ENCODE results near the gene GRPR.

GRPR gene

GRCh38 chrX:16123222-16123786, at the start of gene GRPR:
TSS of gene GRPR (plus strand) at chrX:16123565. CDS start at chrX:16123954, 389 bp downstream.
- intact Hi-C loops (cut with DNase I) = no loop called here
- DNase-seq = peak; percentile 36 to 84 (median 68)

- no peak for DNase-seq
- intact Hi-C loops (cut with DNase I) = no loop called here
Measured at GRCh38 chrX:16075087-16075486, 48.3 kb upstream of the GRPR start.

GRCh38 chrX:16076834-16077233, 46.5 kb upstream of the GRPR start:
- DNase-seq = no peak
- intact Hi-C loops (cut with DNase I) = no loop called here

GRCh38 chrX:16077811-16078210, 45.6 kb upstream of the GRPR start:
- no peak for DNase-seq
- intact Hi-C loops (cut with DNase I) = no loop called here

GRCh38 chrX:16081357-16081756, 42.0 kb upstream of the GRPR start:
- intact Hi-C loops (cut with DNase I) = no loop called here
- no peak for DNase-seq

- intact Hi-C loops (cut with DNase I) = no loop called here
- DNase-seq = no peak
Measured at GRCh38 chrX:16082470-16083085, 40.8 kb upstream of the GRPR start.

- no peak for DNase-seq
- intact Hi-C loops (cut with DNase I) = no loop called here
Measured at GRCh38 chrX:16087076-16087475, 36.3 kb upstream of the GRPR start.

- intact Hi-C loops (cut with DNase I) = no loop called here
- DNase-seq = no peak
Measured at GRCh38 chrX:16089086-16089485, 34.3 kb upstream of the GRPR start.

GRCh38 chrX:16096141-16096540, 27.2 kb upstream of the GRPR start:
- no peak for DNase-seq
- intact Hi-C loops (cut with DNase I) = no loop called here

GRCh38 chrX:16100673-16101072, 22.7 kb upstream of the GRPR start:
- intact Hi-C loops (cut with DNase I) = no loop called here
- DNase-seq = no peak

- no peak for DNase-seq
- intact Hi-C loops (cut with DNase I) = no loop called here
Measured at GRCh38 chrX:16101581-16101980, 21.8 kb upstream of the GRPR start.

GRCh38 chrX:16103625-16104024, 19.7 kb upstream of the GRPR start:
- intact Hi-C loops (cut with DNase I) = no loop called here
- DNase-seq = no peak

GRCh38 chrX:16112428-16112827, 10.9 kb upstream of the GRPR start:
- no peak for DNase-seq
- intact Hi-C loops (cut with DNase I) = no loop called here

GRCh38 chrX:16113978-16114565, 9.3 kb upstream of the GRPR start:
- intact Hi-C loops (cut with DNase I) = no loop called here

GRCh38 chrX:16114611-16115010, 8.8 kb upstream of the GRPR start:
- DNase-seq = no peak
- intact Hi-C loops (cut with DNase I) = no loop called here

More at GRCh38 chrX:16113978-16114565, 9.3 kb upstream of the GRPR start:
- no peak for DNase-seq

- DNase-seq = no peak
- intact Hi-C loops (cut with DNase I) = no loop called here
Measured at GRCh38 chrX:16119353-16120220, 3.8 kb upstream of the GRPR start.

- DNase-seq = no peak
- intact Hi-C loops (cut with DNase I) = no loop called here
Measured at GRCh38 chrX:16120431-16120830, 2.9 kb upstream of the GRPR start.

- DNase-seq = no peak
- intact Hi-C loops (cut with DNase I) = no loop called here
Measured at GRCh38 chrX:16124201-16124600, 836 bp downstream of the GRPR start.

GRCh38 chrX:16125520-16126149, 2.3 kb downstream of the GRPR start:
- DNase-seq = no peak
- intact Hi-C loops (cut with DNase I) = no loop called here

- no peak for DNase-seq
- intact Hi-C loops (cut with DNase I) = no loop called here
Measured at GRCh38 chrX:16130707-16131106, 7.3 kb downstream of the GRPR start.

Data from head of caudate nucleus (tissue), 42 donors.